DMS153 (cell line): Measurements from ENCODE around the gene HASPIN.
A peak's percentile ranks its signal among the peaks of the same experiment; 100 is the strongest.

ENCODE experiments used
- DNase-seq: peaks from one replicate; lab custom pipeline; 2025; lab: John Stamatoyannopoulos, UW

The HASPIN gene

DNA sequence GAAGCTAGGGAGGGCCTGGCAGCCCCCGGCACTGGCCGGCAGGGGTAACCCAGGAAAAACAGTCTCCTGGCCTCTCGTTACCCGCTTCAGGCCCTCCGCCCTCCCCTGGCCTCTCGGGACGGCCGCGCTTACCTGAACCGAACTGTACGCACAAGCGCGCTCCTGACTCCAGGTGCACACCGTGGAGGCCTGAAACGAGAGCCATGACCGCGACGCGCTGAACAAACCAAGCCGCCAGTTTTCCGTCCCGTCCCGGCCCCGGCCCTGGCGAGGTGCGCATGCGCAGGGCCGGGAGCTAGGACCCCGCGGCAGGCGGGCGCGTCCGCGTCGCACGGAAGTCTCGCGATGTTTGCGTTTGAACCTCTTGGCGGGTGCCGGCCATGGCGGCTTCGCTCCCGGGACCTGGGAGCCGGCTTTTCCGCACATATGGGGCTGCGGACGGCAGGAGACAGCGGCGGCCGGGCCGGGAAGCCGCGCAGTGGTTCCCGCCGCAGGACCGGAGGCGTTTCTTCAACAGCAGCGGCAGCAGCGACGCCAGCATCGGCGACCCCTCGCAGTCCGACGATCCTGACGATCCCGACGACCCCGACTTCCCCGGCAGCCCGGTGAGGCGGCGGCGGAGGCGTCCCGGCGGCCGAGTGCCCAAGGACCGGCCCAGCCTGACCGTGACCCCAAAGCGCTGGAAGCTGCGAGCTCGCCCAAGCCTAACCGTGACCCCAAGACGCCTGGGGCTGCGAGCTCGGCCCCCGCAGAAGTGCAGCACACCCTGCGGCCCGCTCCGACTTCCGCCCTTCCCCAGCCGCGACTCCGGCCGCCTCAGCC lies at the start of gene HASPIN:
Gene HASPIN, plus strand, starts transcription at position 348 of the 822 bp plus-strand sequence. Its CDS starts 33 bp downstream, at position 381.
- peak; percentile 56 for DNase-seq

- no peak for DNase-seq
These were observed 47.8 kb upstream of the HASPIN start for GRCh38 chr17:3675886-3676285.

DNA sequence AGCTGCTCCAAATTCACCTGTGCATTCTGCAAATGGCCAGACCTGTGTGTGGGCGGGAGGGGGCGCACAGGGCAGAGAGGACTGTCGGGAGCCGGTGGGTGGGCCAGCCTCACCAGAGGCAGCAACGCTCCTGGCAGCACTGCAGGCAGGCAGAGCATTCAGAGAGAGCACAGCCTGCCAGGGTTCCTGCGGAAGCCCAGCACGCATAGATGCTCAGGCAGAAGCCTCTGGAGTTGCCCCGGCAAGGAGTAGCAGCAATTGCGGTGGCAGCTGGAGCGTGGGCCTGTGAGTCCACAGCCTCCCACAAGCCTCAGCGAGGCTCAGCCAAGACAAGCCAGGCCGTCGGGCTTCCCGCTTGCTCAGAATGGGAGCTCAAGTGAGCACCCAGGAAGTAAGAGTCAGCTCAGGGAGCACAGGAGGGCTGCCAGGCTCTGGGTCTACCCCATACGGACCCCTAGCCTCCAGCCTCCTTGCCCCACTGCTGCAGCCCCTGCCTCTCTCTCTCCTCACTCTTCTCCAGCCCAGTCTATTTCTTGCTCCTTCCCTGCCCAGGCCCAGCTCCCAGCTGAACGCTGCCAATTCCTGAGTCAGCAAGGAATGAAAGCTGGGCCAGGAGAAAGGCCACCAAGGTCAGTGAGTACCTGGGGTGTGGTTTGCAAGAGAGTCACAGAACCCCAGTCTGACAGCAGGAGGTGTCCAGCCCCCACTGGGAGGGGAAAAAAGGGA lies 45.4 kb upstream of the HASPIN start:
- DNase-seq, result no peak

- no peak for DNase-seq
These were observed 44.7 kb upstream of the HASPIN start for GRCh38 chr17:3678821-3679530.

GRCh38 chr17:3679531-3680126 lies 44.1 kb upstream of the HASPIN start:
- no peak for DNase-seq

- no peak for DNase-seq
These were observed 42.6 kb upstream of the HASPIN start for GRCh38 chr17:3681057-3681456.

- no peak for DNase-seq
These were observed 42.1 kb upstream of the HASPIN start for GRCh38 chr17:3681565-3681964.

- DNase-seq, result no peak
These were observed 41.7 kb upstream of the HASPIN start for GRCh38 chr17:3682033-3682432.

DNA sequence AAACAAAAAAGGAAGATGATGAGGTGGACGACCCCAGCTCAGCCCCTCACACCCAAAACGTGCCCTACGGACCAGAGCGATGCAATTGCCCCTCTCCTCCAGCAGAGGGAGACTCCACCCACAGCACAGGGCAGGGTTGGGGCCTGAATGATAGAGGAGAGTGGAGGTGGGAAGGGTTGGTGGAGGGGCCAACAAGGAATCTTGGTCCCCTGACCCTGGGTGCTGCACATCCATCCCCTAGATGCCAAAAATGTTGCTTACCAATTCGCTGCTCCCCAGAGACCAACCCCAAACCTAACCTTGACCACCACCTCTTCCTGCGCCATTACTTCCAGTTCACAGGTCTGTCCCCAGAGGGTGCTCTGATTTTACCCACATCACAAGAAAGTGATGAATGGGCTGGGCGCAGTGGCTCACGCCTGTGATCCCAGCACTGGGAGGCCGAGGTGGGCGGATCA lies 40.6 kb upstream of the HASPIN start:
- no peak for DNase-seq

GRCh38 chr17:3685174-3685573 lies 38.5 kb upstream of the HASPIN start:
- DNase-seq, result no peak

- DNase-seq, result no peak
These were observed 35.6 kb upstream of the HASPIN start for GRCh38 chr17:3688027-3688553.

- no peak for DNase-seq
These were observed 34.8 kb upstream of the HASPIN start for GRCh38 chr17:3688852-3689261.

GRCh38 chr17:3689262-3690093 lies 34.2 kb upstream of the HASPIN start:
- no peak for DNase-seq

GRCh38 chr17:3690094-3690715 lies 33.5 kb upstream of the HASPIN start:
- DNase-seq, result no peak

DNA sequence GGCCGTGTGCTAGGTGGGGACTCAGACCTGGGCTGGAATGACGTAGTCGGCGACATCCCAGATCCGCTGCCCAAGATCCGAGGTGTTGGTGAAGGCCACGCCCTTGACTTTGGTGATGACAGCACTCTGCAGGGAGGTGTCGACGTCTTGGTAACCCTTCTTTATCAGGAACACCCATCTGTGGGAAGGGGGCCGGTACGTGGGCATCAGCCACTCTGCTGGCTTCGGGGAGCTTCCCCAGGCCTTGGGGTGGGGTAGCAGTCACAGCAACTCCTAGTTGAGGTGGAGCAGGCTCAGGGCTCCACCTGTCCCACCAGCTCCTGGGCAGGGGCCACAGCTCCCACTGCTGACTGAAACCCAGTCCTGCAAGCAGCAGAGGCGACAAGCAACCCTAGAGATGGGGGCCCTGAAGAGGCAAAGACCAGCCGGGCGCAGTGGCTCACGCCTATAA lies 32.1 kb upstream of the HASPIN start:
- DNase-seq, result no peak

- no peak for DNase-seq
These were observed 31.4 kb upstream of the HASPIN start for GRCh38 chr17:3692346-3692745.

- no peak for DNase-seq
These were observed 30.6 kb upstream of the HASPIN start for GRCh38 chr17:3693141-3693540.

DNA sequence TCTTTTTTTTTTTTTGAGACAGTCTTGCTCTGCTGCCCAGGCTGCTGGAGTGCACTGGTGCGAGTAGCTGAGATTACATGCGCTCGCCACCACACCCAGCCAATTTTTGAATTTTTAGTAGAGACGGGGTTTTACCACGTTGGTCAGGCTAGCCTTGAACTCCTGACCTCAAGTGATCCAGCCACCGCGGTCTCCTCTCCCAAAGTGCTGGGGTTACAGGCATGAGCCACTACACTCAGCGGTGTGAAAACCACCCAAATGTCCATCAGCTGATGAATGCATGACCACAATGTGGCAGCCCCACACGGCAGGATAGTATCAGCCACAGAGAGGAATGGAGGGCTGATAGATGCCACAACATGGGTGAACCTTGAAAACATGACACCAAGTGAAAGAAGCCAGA lies 29.9 kb upstream of the HASPIN start:
- DNase-seq, result no peak

- DNase-seq, result no peak
These were observed 28.5 kb upstream of the HASPIN start for GRCh38 chr17:3695129-3695722.
